Measurements from ENCODE around the gene IGSF5.

GRCh38 chr21:39736716-39737115, 8.3 kb upstream of the IGSF5 start:
- TF ChIP-seq, protein P1, sequence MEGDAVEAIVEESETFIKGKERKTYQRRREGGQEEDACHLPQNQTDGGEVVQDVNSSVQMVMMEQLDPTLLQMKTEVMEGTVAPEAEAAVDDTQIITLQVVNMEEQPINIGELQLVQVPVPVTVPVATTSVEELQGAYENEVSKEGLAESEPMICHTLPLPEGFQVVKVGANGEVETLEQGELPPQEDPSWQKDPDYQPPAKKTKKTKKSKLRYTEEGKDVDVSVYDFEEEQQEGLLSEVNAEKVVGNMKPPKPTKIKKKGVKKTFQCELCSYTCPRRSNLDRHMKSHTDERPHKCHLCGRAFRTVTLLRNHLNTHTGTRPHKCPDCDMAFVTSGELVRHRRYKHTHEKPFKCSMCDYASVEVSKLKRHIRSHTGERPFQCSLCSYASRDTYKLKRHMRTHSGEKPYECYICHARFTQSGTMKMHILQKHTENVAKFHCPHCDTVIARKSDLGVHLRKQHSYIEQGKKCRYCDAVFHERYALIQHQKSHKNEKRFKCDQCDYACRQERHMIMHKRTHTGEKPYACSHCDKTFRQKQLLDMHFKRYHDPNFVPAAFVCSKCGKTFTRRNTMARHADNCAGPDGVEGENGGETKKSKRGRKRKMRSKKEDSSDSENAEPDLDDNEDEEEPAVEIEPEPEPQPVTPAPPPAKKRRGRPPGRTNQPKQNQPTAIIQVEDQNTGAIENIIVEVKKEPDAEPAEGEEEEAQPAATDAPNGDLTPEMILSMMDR (conservative IDR thresholded peaks at IDR 0.05; ENCODE audit: low read length) = no peak
- no peak for TF ChIP-seq EZH2phosphoT487 (IDR thresholded peaks at IDR 0.05; ENCODE audit: borderline replicate concordance, low read depth, low read length)
